HG03025 (cell line): ENCODE results near the gene UBR1.

ENCODE experiments used
- ATAC-seq: cut with Tn5 transposase; IDR thresholded peaks from one replicate; pipeline ENCODE4 v1.9.1; 2021; ENCODE audit warnings: mild to moderate bottlenecking, moderate library complexity; ENCODE audit not compliant: unreplicated experiment, low FRiP score

The UBR1 gene

GRCh38 chr15:43111354-43111753, 5.5 kb upstream of the UBR1 start:
- ATAC-seq, result no peak

- ATAC-seq, result no peak
Measured at GRCh38 chr15:43107751-43108150, 1.9 kb upstream of the UBR1 start.

GRCh38 chr15:43106486-43106829, 620 bp upstream of the UBR1 start:
- ATAC-seq, result no peak

- peak; percentile 27 for ATAC-seq
Measured at GRCh38 chr15:43105077-43105736, 631 bp downstream of the UBR1 start.

- no peak for ATAC-seq
Measured at GRCh38 chr15:43104426-43104825, 1.4 kb downstream of the UBR1 start.

GRCh38 chr15:43103907-43104306, 1.9 kb downstream of the UBR1 start:
- no peak for ATAC-seq

GRCh38 chr15:43102187-43102586, 3.7 kb downstream of the UBR1 start:
- ATAC-seq, result no peak

- no peak for ATAC-seq
Measured at GRCh38 chr15:43100971-43101370, 4.9 kb downstream of the UBR1 start.

- no peak for ATAC-seq
Measured at GRCh38 chr15:43099105-43099845, 6.6 kb downstream of the UBR1 start.

- no peak for ATAC-seq
Measured at GRCh38 chr15:43096411-43096810, 9.4 kb downstream of the UBR1 start.

GRCh38 chr15:43095708-43096347, 10.0 kb downstream of the UBR1 start:
- no peak for ATAC-seq

GRCh38 chr15:43095243-43095642, 10.6 kb downstream of the UBR1 start:
- ATAC-seq, result no peak

GRCh38 chr15:43094416-43095030, 11.3 kb downstream of the UBR1 start:
- no peak for ATAC-seq

- ATAC-seq, result no peak
Measured at GRCh38 chr15:43093026-43093425, 12.8 kb downstream of the UBR1 start.

GRCh38 chr15:43091859-43092258, 14.0 kb downstream of the UBR1 start:
- ATAC-seq, result no peak

GRCh38 chr15:43086551-43086950, 19.3 kb downstream of the UBR1 start:
- no peak for ATAC-seq

GRCh38 chr15:43085921-43086320, 19.9 kb downstream of the UBR1 start:
- no peak for ATAC-seq

- ATAC-seq, result no peak
Measured at GRCh38 chr15:43082509-43082908, 23.3 kb downstream of the UBR1 start.

- ATAC-seq, result no peak
Measured at GRCh38 chr15:43081283-43081682, 24.6 kb downstream of the UBR1 start.

- ATAC-seq, result no peak
Measured at GRCh38 chr15:43071451-43071850, 34.4 kb downstream of the UBR1 start.

- ATAC-seq, result no peak
Measured at GRCh38 chr15:43070893-43071292, 34.9 kb downstream of the UBR1 start.
